Subcutaneous adipose tissue (tissue), 4 donors: ENCODE measurements around the gene AUTS2. TPM values are rescaled to one million over a fixed set of nuclear protein-coding genes. Genes with fewer than 3 reads are reported as not detected.

Experiments
- CTCF ChIP-seq: fragments of 450-650 bp; IDR thresholded peaks from one replicate; pipeline ENCODE4 v1.5.1; 2016; ENCODE audit warnings: low read depth, mild to moderate bottlenecking, control low read depth, antibody characterized with exemption, moderate library complexity
- total RNA-seq, 4 donors: library from RNA; depleted of rRNA; stranded (reverse); fragments of >200 nt; gene quantifications; one replicate each; pipeline ENCODE4 v1.1.0, GENCODE V29; 2016

The AUTS2 gene
- total RNA-seq, 4 donors from 2014 or later: 22.4 to 46.9 (median 27.4) TPM

DNA sequence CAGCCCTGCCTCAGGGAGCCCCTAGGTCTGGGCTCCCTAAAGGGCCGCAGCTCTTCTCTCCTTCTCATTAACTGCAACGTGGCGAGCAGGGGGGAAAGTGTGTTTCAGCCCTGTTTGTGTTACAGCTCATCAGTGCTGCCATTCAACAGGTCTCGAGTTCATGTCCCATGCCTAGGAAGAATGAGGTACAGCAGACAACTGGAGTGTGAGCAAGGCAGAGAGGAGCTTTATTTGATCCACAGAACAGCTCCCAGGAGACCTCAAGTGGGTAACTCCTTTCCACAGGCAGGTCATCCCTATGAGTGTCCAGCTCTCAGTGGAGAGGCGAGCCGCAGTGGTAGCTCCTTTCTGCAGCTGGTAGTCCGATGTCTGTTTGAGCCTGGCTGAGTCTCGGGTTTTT lies 313.1 kb downstream of the AUTS2 start:
- no peak for TF ChIP-seq CTCF

DNA sequence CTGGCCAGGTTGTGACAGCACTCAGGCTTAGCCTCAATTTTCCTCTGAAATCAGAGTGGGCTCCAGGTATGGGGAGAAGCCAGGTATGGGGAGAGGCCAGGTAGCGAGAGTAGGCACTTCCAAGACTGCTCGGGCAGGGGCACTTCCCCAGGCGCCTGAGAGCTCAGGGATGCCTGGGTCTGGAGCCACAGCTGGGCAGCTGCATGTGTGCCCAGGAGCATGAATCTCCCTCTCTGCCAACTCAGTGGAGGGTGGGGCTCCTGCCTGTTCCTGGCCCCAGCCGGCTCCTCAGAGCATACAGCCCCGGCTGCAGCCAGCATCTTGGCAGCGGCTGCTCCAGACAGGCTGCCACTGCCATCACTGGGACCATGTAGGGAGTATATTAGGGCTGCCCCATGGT lies 313.9 kb downstream of the AUTS2 start:
- TF ChIP-seq CTCF: no peak

DNA sequence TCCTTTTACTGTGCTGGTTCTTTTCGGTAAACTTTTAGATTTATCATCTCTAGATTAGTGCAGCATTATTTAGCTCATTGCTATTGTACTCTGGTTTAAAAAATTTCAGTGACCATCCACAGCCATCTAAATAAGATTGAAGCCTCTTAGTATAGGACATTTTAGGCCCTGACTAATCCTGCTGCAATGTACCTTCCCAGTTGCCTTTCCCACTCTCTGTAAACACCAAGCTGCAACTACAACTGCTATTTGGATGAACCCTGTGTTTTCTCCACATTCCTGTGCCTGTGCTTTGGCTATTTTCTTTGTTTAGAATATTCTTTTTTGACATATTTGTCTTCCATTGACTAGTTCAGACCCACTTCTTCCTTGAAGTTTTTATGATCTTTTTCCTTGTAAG lies 314.6 kb downstream of the AUTS2 start:
- no peak for TF ChIP-seq CTCF

DNA sequence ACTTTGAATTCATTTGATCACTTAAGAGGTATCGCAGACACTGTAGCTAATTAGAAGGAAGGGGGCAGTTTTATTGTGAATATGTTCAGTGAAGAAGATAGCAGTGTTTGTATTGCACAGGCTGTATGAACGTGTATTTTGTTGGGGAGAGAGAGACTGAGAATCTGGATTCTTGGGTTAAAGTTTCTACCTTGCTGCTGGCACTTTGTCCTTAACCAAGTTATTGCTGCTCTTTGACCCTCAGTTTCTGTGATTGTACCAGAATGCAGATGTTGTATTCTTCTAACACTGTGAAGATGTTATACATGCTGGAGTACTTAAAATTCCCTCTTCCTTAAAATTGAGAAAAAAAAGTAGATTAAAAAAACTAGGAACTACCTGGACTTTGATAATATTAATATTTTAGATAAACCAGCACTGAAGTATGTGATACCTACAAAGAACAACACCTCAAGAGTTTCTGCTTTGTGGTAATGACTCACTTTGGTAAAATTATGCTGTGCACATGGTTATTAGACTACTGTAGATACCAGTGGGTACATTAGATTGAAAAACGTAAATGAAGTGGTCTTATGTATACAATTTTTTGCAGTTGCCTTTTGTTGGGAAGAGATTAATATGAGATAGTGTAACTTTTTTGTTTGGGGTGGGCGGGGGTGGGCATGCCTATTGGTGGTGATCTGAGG lies 321.3 kb downstream of the AUTS2 start:
- no peak for TF ChIP-seq CTCF

DNA sequence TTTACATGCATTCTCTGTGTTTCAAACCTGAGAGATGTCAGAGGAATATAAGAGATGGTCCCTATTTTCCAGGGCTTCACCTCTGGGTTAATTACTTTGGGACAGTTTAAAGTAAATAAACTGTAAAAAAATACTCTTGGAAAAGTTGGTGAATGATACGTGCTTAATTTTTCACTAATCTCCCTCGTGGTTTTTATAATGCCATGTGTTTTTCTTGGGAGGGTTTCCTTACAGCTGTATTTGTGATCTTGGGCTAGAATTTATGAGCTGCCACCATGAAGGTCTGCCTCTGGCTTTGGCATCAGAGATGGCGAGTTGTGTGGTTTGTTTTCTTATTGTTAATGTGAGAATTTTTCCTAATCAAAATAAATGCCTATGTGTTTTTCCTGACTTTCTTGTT lies 322.5 kb downstream of the AUTS2 start:
- TF ChIP-seq CTCF: no peak

GRCh38 chr7:69922026-69922803 lies 323.9 kb downstream of the AUTS2 start:
- TF ChIP-seq CTCF: no peak

DNA sequence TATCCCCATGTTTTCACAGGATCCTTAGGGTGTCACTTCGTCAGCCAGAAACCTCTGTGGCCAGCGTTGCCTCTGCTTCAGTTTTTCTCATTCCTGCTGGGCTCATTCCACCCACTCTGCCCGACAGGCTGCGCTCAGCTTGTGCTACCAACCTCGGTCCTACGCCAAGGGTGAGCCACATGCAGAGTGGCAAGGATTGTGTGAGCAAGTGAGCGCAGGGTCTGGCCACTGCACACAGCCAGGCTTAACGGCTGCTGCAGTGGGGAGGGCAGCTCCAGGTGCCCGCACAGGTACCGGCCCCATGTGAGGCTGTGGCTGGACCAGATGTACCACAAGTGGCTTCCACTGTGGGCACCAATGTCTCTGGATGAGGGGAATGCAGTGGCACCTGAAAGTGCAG lies 329.2 kb downstream of the AUTS2 start:
- no peak for TF ChIP-seq CTCF
